ENCODE results near the gene CNOT2. TPM values are rescaled to one million over a fixed set of nuclear protein-coding genes. Genes with fewer than 3 reads are reported as not detected.
A peak's percentile ranks its signal among the peaks of the same experiment; 100 is the strongest.

The CNOT2 gene
- total RNA-seq, 1 experiment from 2014 or later = 64.7 TPM

GRCh38 chr12:70244409-70244808 is 1.2 kb downstream of the CNOT2 start:
- ChIA-PET CTCF (interaction anchor here (1.0 to 1.2 kb wide), 2 partner anchors 344 to 364 kb away, joined by 3 read pairs; no protein-coding TSS in a partner anchor), POLR2A (interaction anchor here (2.5 kb wide), 1 partner anchor 121 kb away, joined by 12 read pairs; the partner anchor contains the start of gene KCNMB4)
- H3K4me3 Mint-ChIP-seq = peak overlapping the region; percentile 95
- H3K27me3 Mint-ChIP-seq (ENCODE audit: low read depth) = no peaks in the 10 kb centered on the region
- DNase-seq (ENCODE audit: low spot score) = no peak
- TF ChIP-seq USF1 (CRISPR knock-in tag; IDR thresholded peaks at IDR 0.05) (no peak), ZNF416 (CRISPR knock-in tag; IDR thresholded peaks at IDR 0.05) (no peak), TP53 (CRISPR knock-in tag; IDR thresholded peaks at IDR 0.05) (no peak), MAX (CRISPR knock-in tag; IDR thresholded peaks at IDR 0.05) (no peak), KAT7 (CRISPR knock-in tag; IDR thresholded peaks at IDR 0.05; ENCODE audit: borderline replicate concordance) (no peak), SP1 (CRISPR knock-in tag; conservative IDR thresholded peaks at IDR 0.05) (no peak), JUN (CRISPR knock-in tag; IDR thresholded peaks at IDR 0.05) (no peak), ZNF138 (CRISPR knock-in tag; conservative IDR thresholded peaks at IDR 0.05) (no peak), E2F4 (CRISPR knock-in tag; IDR thresholded peaks at IDR 0.05; ENCODE audit: borderline replicate concordance, low read depth) (no peak), EMX1 (CRISPR knock-in tag; IDR thresholded peaks at IDR 0.05) (no peak), IRF1 (CRISPR knock-in tag; IDR thresholded peaks at IDR 0.05) (no peak), PRDM15 (CRISPR knock-in tag; IDR thresholded peaks at IDR 0.05) (no peak), CREB1 (CRISPR knock-in tag; IDR thresholded peaks at IDR 0.05) (no peak)
- no peak for ATAC-seq
- peaks cover 30% of the 10 kb centered on the region for H3K36me3 Mint-ChIP-seq
- H3K4me1 Mint-ChIP-seq = peaks cover 69% of the 10 kb centered on the region
- no peaks in the 10 kb centered on the region for H3K9me3 Mint-ChIP-seq
- peak overlapping the region; percentile 98 for H3K27ac Mint-ChIP-seq

GRCh38 chr12:70245458-70245857 is 2.2 kb downstream of the CNOT2 start:
- Mint-ChIP-seq H3K4me3 (peak overlapping the region; percentile 95), H3K9me3 (no peaks in the 10 kb centered on the region), H3K4me1 (peaks cover 78% of the 10 kb centered on the region), H3K27ac (peak overlapping the region; percentile 51; the same call in 1 of the 2 replicates), H3K36me3 (peaks cover 21% of the 10 kb centered on the region), H3K27me3 (ENCODE audit: low read depth) (no peaks in the 10 kb centered on the region)
- no peak for ATAC-seq
- no peak for TF ChIP-seq FOXP1 (CRISPR knock-in tag; IDR thresholded peaks at IDR 0.05; ENCODE audit: borderline replicate concordance)
- no peak for TF ChIP-seq E2F1 (CRISPR knock-in tag; IDR thresholded peaks at IDR 0.05)
- TF ChIP-seq EMX1 (CRISPR knock-in tag; IDR thresholded peaks at IDR 0.05) = no peak
- TF ChIP-seq ZMAT4 (CRISPR knock-in tag; IDR thresholded peaks at IDR 0.05) = no peak
- TF ChIP-seq E2F4 (CRISPR knock-in tag; IDR thresholded peaks at IDR 0.05; ENCODE audit: borderline replicate concordance, low read depth) = no peak
- TF ChIP-seq CTCF (IDR thresholded peaks at IDR 0.05) = no peak
- no peak for TF ChIP-seq FOXK1 (CRISPR knock-in tag; IDR thresholded peaks at IDR 0.05)
- no peak for TF ChIP-seq ZNF423 (CRISPR knock-in tag; IDR thresholded peaks at IDR 0.05)
- no peak for TF ChIP-seq CREB1 (CRISPR knock-in tag; IDR thresholded peaks at IDR 0.05)
- CTCF ChIA-PET = no interaction called here
- POLR2A ChIA-PET = no interaction called here
- no peak for DNase-seq (ENCODE audit: low spot score)
